ENCODE measurements around the gene ADAMTS9.

DNA sequence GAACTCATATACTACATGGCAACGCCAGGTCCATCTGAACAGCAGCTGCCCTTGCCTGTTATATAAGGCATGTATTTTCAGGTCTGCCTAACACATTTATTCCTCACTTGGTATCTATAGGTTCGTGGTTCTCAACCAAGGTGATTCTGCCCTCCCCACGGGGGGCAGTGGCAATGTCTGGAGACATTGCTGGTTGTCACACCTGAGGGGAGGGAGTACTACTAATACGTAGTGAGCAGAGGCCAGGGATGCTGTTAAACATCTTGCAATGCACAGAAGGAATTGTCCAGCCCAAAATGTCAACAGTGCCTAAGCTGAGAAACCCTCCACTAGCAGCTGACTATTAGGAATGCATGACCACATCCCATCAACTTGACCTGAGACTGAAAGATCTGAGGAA, 32.6 kb downstream of the ADAMTS9 start:
- TF ChIP-seq, protein P1, sequence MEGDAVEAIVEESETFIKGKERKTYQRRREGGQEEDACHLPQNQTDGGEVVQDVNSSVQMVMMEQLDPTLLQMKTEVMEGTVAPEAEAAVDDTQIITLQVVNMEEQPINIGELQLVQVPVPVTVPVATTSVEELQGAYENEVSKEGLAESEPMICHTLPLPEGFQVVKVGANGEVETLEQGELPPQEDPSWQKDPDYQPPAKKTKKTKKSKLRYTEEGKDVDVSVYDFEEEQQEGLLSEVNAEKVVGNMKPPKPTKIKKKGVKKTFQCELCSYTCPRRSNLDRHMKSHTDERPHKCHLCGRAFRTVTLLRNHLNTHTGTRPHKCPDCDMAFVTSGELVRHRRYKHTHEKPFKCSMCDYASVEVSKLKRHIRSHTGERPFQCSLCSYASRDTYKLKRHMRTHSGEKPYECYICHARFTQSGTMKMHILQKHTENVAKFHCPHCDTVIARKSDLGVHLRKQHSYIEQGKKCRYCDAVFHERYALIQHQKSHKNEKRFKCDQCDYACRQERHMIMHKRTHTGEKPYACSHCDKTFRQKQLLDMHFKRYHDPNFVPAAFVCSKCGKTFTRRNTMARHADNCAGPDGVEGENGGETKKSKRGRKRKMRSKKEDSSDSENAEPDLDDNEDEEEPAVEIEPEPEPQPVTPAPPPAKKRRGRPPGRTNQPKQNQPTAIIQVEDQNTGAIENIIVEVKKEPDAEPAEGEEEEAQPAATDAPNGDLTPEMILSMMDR (IDR thresholded peaks at IDR 0.05), result no peak
- TF ChIP-seq POLR2A (IDR thresholded peaks at IDR 0.05), result no peak

All from testis (tissue), 2 donors.